ENCODE data around the gene ERP29. TPM values are rescaled to one million over a fixed set of nuclear protein-coding genes. Genes with fewer than 3 reads are reported as not detected.

ERP29 gene
- total and polyA plus RNA-seq, 2 of the 13 experiments (the other 11 are each of a cell fraction or from before 2014, with no cell fraction given) = 111 to 147 TPM

DNA sequence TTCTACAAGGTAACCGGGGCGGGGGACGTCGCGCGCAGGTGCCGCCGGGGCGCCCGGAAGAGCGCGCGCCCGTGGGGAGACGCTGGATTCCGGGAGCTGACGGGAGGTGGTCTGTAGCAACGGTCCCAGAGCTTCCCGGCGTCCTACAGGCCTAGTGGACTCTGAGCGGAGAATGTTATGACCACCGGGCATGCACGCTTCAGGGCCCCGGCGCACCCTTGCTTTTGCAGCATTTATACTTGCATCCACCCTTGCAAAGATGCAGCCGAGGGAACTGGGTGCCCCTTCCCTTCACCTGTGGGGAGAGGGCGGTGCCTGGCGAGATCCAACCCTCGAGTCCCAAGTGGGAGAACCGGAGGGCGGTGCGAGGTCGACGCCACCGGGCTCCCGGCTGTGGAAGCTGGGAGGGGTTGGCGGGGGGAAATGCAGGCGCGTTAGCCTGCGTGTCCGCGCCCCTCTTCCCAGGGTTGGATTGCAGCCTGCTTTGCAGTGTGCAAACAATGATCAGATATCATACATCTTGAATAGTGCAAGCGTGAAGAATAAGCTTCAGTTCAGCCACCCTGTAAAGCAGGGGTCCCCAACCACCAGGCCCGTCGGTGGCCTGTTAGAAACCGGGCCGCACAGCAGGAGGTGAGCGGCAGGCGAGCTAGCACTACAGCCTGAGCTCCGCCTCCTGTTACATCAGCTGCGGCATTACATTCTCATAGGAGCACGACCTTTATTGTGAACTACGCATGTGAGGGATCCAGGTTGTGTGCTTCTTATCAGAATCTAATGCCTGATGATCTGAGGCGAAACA, 576 bp downstream of the ERP29 start (continued):
- TF ChIP-seq, protein P1, sequence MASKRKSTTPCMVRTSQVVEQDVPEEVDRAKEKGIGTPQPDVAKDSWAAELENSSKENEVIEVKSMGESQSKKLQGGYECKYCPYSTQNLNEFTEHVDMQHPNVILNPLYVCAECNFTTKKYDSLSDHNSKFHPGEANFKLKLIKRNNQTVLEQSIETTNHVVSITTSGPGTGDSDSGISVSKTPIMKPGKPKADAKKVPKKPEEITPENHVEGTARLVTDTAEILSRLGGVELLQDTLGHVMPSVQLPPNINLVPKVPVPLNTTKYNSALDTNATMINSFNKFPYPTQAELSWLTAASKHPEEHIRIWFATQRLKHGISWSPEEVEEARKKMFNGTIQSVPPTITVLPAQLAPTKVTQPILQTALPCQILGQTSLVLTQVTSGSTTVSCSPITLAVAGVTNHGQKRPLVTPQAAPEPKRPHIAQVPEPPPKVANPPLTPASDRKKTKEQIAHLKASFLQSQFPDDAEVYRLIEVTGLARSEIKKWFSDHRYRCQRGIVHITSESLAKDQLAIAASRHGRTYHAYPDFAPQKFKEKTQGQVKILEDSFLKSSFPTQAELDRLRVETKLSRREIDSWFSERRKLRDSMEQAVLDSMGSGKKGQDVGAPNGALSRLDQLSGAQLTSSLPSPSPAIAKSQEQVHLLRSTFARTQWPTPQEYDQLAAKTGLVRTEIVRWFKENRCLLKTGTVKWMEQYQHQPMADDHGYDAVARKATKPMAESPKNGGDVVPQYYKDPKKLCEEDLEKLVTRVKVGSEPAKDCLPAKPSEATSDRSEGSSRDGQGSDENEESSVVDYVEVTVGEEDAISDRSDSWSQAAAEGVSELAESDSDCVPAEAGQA (IDR thresholded peaks at IDR 0.05; ENCODE audit: low read depth) = no peak
- TF ChIP-seq, protein P1 (CRISPR knock-in tag; IDR thresholded peaks at IDR 0.05; ENCODE audit: borderline replicate concordance) = no peak
- no peak for TF ChIP-seq ZNF883 (CRISPR knock-in tag; IDR thresholded peaks at IDR 0.05; ENCODE audit: not compliant biosample characterization)
- TF ChIP-seq, protein P2, sequence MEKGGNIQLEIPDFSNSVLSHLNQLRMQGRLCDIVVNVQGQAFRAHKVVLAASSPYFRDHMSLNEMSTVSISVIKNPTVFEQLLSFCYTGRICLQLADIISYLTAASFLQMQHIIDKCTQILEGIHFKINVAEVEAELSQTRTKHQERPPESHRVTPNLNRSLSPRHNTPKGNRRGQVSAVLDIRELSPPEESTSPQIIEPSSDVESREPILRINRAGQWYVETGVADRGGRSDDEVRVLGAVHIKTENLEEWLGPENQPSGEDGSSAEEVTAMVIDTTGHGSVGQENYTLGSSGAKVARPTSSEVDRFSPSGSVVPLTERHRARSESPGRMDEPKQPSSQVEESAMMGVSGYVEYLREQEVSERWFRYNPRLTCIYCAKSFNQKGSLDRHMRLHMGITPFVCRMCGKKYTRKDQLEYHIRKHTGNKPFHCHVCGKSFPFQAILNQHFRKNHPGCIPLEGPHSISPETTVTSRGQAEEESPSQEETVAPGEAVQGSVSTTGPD (CRISPR knock-in tag; IDR thresholded peaks at IDR 0.05) = no peak
- no peak for TF ChIP-seq ZNF605 (CRISPR knock-in tag; IDR thresholded peaks at IDR 0.05)
- TF ChIP-seq, protein P3, sequence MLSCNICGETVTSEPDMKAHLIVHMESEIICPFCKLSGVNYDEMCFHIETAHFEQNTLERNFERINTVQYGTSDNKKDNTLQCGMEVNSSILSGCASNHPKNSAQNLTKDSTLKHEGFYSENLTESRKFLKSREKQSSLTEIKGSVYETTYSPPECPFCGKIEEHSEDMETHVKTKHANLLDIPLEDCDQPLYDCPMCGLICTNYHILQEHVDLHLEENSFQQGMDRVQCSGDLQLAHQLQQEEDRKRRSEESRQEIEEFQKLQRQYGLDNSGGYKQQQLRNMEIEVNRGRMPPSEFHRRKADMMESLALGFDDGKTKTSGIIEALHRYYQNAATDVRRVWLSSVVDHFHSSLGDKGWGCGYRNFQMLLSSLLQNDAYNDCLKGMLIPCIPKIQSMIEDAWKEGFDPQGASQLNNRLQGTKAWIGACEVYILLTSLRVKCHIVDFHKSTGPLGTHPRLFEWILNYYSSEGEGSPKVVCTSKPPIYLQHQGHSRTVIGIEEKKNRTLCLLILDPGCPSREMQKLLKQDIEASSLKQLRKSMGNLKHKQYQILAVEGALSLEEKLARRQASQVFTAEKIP (CRISPR knock-in tag; IDR thresholded peaks at IDR 0.05; ENCODE audit: borderline replicate concordance) = no peak
- TF ChIP-seq, protein P4, sequence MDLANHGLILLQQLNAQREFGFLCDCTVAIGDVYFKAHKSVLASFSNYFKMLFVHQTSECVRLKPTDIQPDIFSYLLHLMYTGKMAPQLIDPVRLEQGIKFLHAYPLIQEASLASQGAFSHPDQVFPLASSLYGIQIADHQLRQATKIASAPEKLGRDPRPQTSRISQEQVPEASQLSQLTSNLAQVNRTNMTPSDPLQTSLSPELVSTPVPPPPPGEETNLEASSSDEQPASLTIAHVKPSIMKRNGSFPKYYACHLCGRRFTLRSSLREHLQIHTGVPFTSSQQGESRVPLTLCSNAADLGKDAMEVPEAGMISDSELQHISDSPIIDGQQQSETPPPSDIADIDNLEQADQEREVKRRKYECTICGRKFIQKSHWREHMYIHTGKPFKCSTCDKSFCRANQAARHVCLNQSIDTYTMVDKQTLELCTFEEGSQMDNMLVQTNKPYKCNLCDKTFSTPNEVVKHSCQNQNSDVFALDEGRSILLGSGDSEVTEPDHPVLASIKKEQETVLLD (CRISPR knock-in tag; IDR thresholded peaks at IDR 0.05; ENCODE audit: low read depth) = peak; percentile 24; the same call in 1 of the 2 replicates
- TF ChIP-seq ZNF644 (CRISPR knock-in tag; IDR thresholded peaks at IDR 0.05; ENCODE audit: low read depth) = no peak
- TF ChIP-seq ZNF224 (CRISPR knock-in tag; IDR thresholded peaks at IDR 0.05) = no peak; the same call in 1 of the 2 replicates
- TF ChIP-seq, protein P5, sequence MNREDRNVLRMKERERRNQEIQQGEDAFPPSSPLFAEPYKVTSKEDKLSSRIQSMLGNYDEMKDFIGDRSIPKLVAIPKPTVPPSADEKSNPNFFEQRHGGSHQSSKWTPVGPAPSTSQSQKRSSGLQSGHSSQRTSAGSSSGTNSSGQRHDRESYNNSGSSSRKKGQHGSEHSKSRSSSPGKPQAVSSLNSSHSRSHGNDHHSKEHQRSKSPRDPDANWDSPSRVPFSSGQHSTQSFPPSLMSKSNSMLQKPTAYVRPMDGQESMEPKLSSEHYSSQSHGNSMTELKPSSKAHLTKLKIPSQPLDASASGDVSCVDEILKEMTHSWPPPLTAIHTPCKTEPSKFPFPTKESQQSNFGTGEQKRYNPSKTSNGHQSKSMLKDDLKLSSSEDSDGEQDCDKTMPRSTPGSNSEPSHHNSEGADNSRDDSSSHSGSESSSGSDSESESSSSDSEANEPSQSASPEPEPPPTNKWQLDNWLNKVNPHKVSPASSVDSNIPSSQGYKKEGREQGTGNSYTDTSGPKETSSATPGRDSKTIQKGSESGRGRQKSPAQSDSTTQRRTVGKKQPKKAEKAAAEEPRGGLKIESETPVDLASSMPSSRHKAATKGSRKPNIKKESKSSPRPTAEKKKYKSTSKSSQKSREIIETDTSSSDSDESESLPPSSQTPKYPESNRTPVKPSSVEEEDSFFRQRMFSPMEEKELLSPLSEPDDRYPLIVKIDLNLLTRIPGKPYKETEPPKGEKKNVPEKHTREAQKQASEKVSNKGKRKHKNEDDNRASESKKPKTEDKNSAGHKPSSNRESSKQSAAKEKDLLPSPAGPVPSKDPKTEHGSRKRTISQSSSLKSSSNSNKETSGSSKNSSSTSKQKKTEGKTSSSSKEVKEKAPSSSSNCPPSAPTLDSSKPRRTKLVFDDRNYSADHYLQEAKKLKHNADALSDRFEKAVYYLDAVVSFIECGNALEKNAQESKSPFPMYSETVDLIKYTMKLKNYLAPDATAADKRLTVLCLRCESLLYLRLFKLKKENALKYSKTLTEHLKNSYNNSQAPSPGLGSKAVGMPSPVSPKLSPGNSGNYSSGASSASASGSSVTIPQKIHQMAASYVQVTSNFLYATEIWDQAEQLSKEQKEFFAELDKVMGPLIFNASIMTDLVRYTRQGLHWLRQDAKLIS (CRISPR knock-in tag; IDR thresholded peaks at IDR 0.05) = no peak
- TF ChIP-seq GFI1 (CRISPR knock-in tag; IDR thresholded peaks at IDR 0.05; ENCODE audit: borderline replicate concordance) = no peak
- no peak for TF ChIP-seq ZNF446 (CRISPR knock-in tag; IDR thresholded peaks at IDR 0.05)
- TF ChIP-seq, protein P6, sequence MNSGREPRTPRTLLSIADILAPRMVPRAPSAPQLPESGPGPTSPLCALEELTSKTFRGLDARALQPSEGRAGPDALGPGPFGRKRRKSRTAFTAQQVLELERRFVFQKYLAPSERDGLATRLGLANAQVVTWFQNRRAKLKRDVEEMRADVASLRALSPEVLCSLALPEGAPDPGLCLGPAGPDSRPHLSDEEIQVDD (CRISPR knock-in tag; IDR thresholded peaks at IDR 0.05; ENCODE audit: borderline replicate concordance) = no peak
